A549 (cell line): ENCODE results near the gene ANKS1B. TPM values are rescaled to one million over a fixed set of nuclear protein-coding genes. Genes with fewer than 3 reads are reported as not detected.

Experiments
- ATAC-seq, 2 experiments: fragments of 200-7000 bp in 1 of 2; fragments of >200 bp in 1 of 2; cut with Nextera tagmentation in 1 of 2; cut with Tn5 transposase in 1 of 2; 3 replicates each; pipeline versions ENCODE4 v1.8.0 to v1.9.1; 2018 to 2020; ENCODE audit warnings: mild to moderate bottlenecking in 1 of 2, moderate library complexity in 1 of 2
- CTCF ChIA-PET: fragments of 300-600 bp; sonication (Branson Sonifier 250); formaldehyde crosslinking; extraction: SDS; loops from one replicate; lab custom pipeline; 2021; ENCODE audit warnings: antibody characterized with exemption, inconsistent platforms; lab: Yijun Ruan, JAX
- POLR2A ChIA-PET: fragments of 350-600 bp; formaldehyde crosslinking; extraction: SDS; loops from one replicate; lab custom pipeline; 2021; ENCODE audit warnings: antibody characterized with exemption, inconsistent platforms; lab: Yijun Ruan, JAX
- DNase-seq, 2 experiments: peaks; one replicate each; pipeline versions ENCODE4 v3.0.0 to v3.0.0-alpha.2; 2011 to 2016; ENCODE audit warnings: low read depth in 1 of 2, low spot score in 1 of 2
- FAIRE-seq: peaks from 2 replicates; lab custom pipeline; 2011; peaks lifted over from hg19 to GRCh38; lab: Jason Lieb, UNC
- H3K27ac ChIP-seq, 2 experiments: fragments of >200 bp; sonication (Bioruptor Twin); formaldehyde crosslinking; 3 replicates each; pipeline ENCODE4 v1.5.1; 2016 to 2017
- H3K4me1 ChIP-seq: fragments of >200 bp; sonication (Bioruptor Twin); formaldehyde crosslinking; 3 replicates; pipeline ENCODE4 v1.6.1; 2016
- H3K4me2 ChIP-seq: fragments of >200 bp; sonication (Bioruptor Twin); formaldehyde crosslinking; 3 replicates; pipeline ENCODE4 v1.6.1; 2016
- H3K4me3 ChIP-seq: fragments of >200 bp; sonication (Bioruptor Twin); formaldehyde crosslinking; 3 replicates; pipeline ENCODE4 v1.5.1; 2016
- H3K9me3 ChIP-seq: fragments of >200 bp; sonication (Bioruptor Twin); formaldehyde crosslinking; 3 replicates; pipeline ENCODE4 v1.6.1; 2016
- BHLHE40 ChIP-seq: IDR thresholded peaks from 2 replicates; pipeline ENCODE4 v1.6.1; 2012; ENCODE audit warnings: low read depth, low read length, inconsistent platforms
- CBX8 ChIP-seq: fragments of 200-600 bp; sonication (generic); IDR thresholded peaks from 2 replicates; pipeline ENCODE4 v1.6.1; 2016
- E2F6 ChIP-seq: IDR thresholded peaks from 2 replicates; pipeline ENCODE4 v1.6.1; 2012; ENCODE audit warnings: low read depth, borderline replicate concordance
- FOXS1 ChIP-seq: fragments of 250-450 bp; sonication (Bioruptor Pico); IDR thresholded peaks from 2 replicates; pipeline ENCODE4 v1.5.0; 2020; ENCODE audit warnings: mild to moderate bottlenecking, moderate library complexity
- HDAC2 ChIP-seq: fragments of 200-600 bp; sonication (generic); IDR thresholded peaks from 2 replicates; pipeline ENCODE4 v1.6.1; 2016
- HOXA7 ChIP-seq: fragments of 250-450 bp; sonication (Bioruptor Pico); IDR thresholded peaks from 2 replicates; pipeline ENCODE4 v1.5.0; 2020; ENCODE audit warnings: mild to moderate bottlenecking, moderate library complexity
- NPAS2 ChIP-seq: fragments of 250-450 bp; sonication (Bioruptor Pico); IDR thresholded peaks from 2 replicates; pipeline ENCODE4 v1.8.0; 2022; ENCODE audit warnings: mild to moderate bottlenecking, moderate library complexity, borderline replicate concordance
- POLR2AphosphoS2 ChIP-seq: conservative IDR thresholded peaks from 2 replicates; pipeline ENCODE4 v1.6.1; 2012; ENCODE audit warnings: low read length, improper control_type of control experiment, inconsistent platforms
- RARB ChIP-seq: fragments of 250-450 bp; sonication (Bioruptor Pico); IDR thresholded peaks from 2 replicates; pipeline ENCODE4 v1.8.0; 2021; ENCODE audit warnings: mild to moderate bottlenecking, moderate library complexity
- REST ChIP-seq: fragments of 200-600 bp; sonication (generic); IDR thresholded peaks from 2 replicates; pipeline ENCODE4 v1.6.1; 2016; ENCODE audit warnings: antibody characterized with exemption, mild to moderate bottlenecking, moderate library complexity
- SREBF2 ChIP-seq: fragments of 450-650 bp; IDR thresholded peaks from 2 replicates; pipeline ENCODE4 v1.6.1; 2014; ENCODE audit warnings: mild to moderate bottlenecking, moderate library complexity
- TP53 ChIP-seq: fragments of 250-450 bp; sonication (Bioruptor Pico); IDR thresholded peaks from 2 replicates; pipeline ENCODE4 v1.5.0; 2021; ENCODE audit warnings: mild to moderate bottlenecking, moderate library complexity
- ZFP36 ChIP-seq: fragments of 450-650 bp; IDR thresholded peaks from 2 replicates; pipeline ENCODE4 v1.6.1; 2014; ENCODE audit warnings: borderline replicate concordance; ENCODE audit not compliant: partially characterized antibody
- WGBS: methylation state at CpG from one replicate; pipeline ENCODE4 v1.1.6; 2017; ENCODE audit errors: missing lambda C conversion rate; 5-methylcytosine and 5-hydroxymethylcytosine counted together
- polyA plus RNA-seq, 4 experiments: library from polyadenylated mRNA; depleted of rRNA in 3 of 4; stranded (reverse); fragments of >200 nt; fragmentation: RNase III in 1 of 4; extraction: RNeasy Plus Mini Kit Qiagen cat#74134 plus additional on column Dnase treatment in 1 of 4; gene quantifications; 2 replicates in 3 of 4; 3 replicates in 1 of 4; pipeline ENCODE4 v1.2.3, GENCODE V29; 2011 to 2017
- small RNA-seq, 6 experiments: library from RNA; depleted of rRNA; stranded (forward); fragments of <200 nt; gene quantifications; one replicate each; pipeline ENCODE3, GENCODE V24; 2012

Gene ANKS1B
- polyA plus RNA-seq, 2 of the 4 experiments (the other 2 are of a cell fraction) = 1.5 to 2.2 TPM

- Histone ChIP-seq H3K27ac (no peak overlapping the region), H3K4me3 (no peak overlapping the region), H3K4me1 (no peaks in the 10 kb centered on the region), H3K9me3 (no peaks in the 10 kb centered on the region), H3K4me2 (no peak overlapping the region)
- POLR2A ChIA-PET = no interaction called here
- WGBS = 78% methylated on average over 2 of the region's 2 CpGs
- no peak for FAIRE-seq
- TF ChIP-seq REST (no peak), HDAC2 (no peak), TP53 (CRISPR knock-in tag) (no peak), NPAS2 (CRISPR knock-in tag) (no peak), RARB (CRISPR knock-in tag) (no peak), POLR2AphosphoS2 (no peak), CBX8 (no peak), SREBF2 (no peak), HOXA7 (CRISPR knock-in tag) (no peak), FOXS1 (CRISPR knock-in tag) (no peak), ZFP36 (no peak), BHLHE40 (no peak), E2F6 (no peak)
- CTCF ChIA-PET = interaction anchor here (1.4 kb wide), 1 partner anchor 9 kb away, joined by 3 read pairs; no protein-coding TSS in a partner anchor
- ATAC-seq = no peak
- DNase-seq = no peak
Observed at GRCh38 chr12:98686603-98687002, 1298.1 kb downstream of the ANKS1B start.

Small RNA genes lying within 50 kb of the gene (small RNA-seq; reads per million reads assigned to genes)
- 0.12 to 15.1 (median 4.8) reads per million in 6 experiments for gene RNA5SP366

Other genes starting within 250 kb of the ANKS1B start
- gene BLTP3B, start 157.9 kb upstream of the ANKS1B start, polyA plus RNA-seq (2011; rRNA removed) = 30.1 and 38.8 TPM in 2 replicates
- 11.1 to 12.4 TPM (median 11.2 TPM) in 3 replicates for gene BLTP3B, start 157.9 kb upstream of the ANKS1B start, polyA plus RNA-seq (2017; fragmentation: RNase III; extraction: RNeasy Plus Mini Kit Qiagen cat#74134 plus additional on column Dnase treatment)
- gene ACTR6, start 215.9 kb upstream of the ANKS1B start, polyA plus RNA-seq (2011; rRNA removed) = 41.5 and 50.1 TPM in 2 replicates
- 32.6 to 37.0 TPM (median 33.7 TPM) in 3 replicates for gene ACTR6, start 215.9 kb upstream of the ANKS1B start, polyA plus RNA-seq (2017; fragmentation: RNase III; extraction: RNeasy Plus Mini Kit Qiagen cat#74134 plus additional on column Dnase treatment)